ENCODE measurements around the gene ZNF783. TPM values are rescaled to one million over a fixed set of nuclear protein-coding genes. Genes with fewer than 3 reads are reported as not detected.
A peak's percentile ranks its signal among the peaks of the same experiment; 100 is the strongest.

ZNF783 gene
- total and polyA plus RNA-seq, 5 donors from 2014 or later: 2.7 to 30.2 (median 4.7) TPM

GRCh38 chr7:149291036-149291780 lies 29.2 kb downstream of the ZNF783 start:
- H3K4me1 ChIP-seq (ENCODE audit: control insufficient read depth, insufficient read depth, low read length, poor library complexity, severe bottlenecking): peaks cover 9% of the 10 kb centered on the region
- Mint-ChIP-seq H3K36me3 (peaks cover 18% of the 10 kb centered on the region), H3K27ac (peak overlapping the region in 1 of 3 donors; percentile 72), H3K4me3 (peak overlapping the region in 1 of 4 donors; percentile 25), H3K4me1 (peaks cover 0 to 24% (median 13%) of the 10 kb centered on the region in 4 donors), H3K9me3 (no peaks in the 10 kb centered on the region), H3K27me3 (no peaks in the 10 kb centered on the region)
- DNase-seq (peak in 1 of 3 donors; percentile 40), ATAC-seq (ENCODE audit: low read depth in 2 of 2) (peak; percentile 6 to 20)
- H3K27me3 ChIP-seq (ENCODE audit: control insufficient read depth, insufficient read depth, low read length): no peaks in the 10 kb centered on the region
- peaks cover 6% of the 10 kb centered on the region for H3K36me3 ChIP-seq (ENCODE audit: control insufficient read depth, insufficient read depth, low read length)
- H3K9me3 ChIP-seq (ENCODE audit: control insufficient read depth in 2 of 2, low read length in 2 of 2): no peaks in the 10 kb centered on the region
- no peak overlapping the region for H3K27ac ChIP-seq (ENCODE audit: insufficient read depth, low read length, poor library complexity, severe bottlenecking)
- no peak overlapping the region for H3K4me3 ChIP-seq (ENCODE audit: low read depth, low read length)

GRCh38 chr7:149291781-149292461 lies 29.9 kb downstream of the ZNF783 start:
- Mint-ChIP-seq H3K4me1 (peaks cover 4 to 18% (median 8%) of the 10 kb centered on the region in 4 donors), H3K4me3 (peak overlapping the region in 1 of 4 donors; percentile 25), H3K27ac (no peak overlapping the region), H3K36me3 (peaks cover 19% of the 10 kb centered on the region), H3K27me3 (no peaks in the 10 kb centered on the region), H3K9me3 (no peaks in the 10 kb centered on the region)
- Histone ChIP-seq H3K27ac (ENCODE audit: insufficient read depth, low read length, poor library complexity, severe bottlenecking) (no peak overlapping the region), H3K36me3 (ENCODE audit: control insufficient read depth, insufficient read depth, low read length) (peaks cover 6% of the 10 kb centered on the region), H3K4me3 (ENCODE audit: low read depth, low read length) (no peak overlapping the region), H3K27me3 (ENCODE audit: control insufficient read depth, insufficient read depth, low read length) (no peaks in the 10 kb centered on the region), H3K4me1 (ENCODE audit: control insufficient read depth, insufficient read depth, low read length, poor library complexity, severe bottlenecking) (peaks cover 2% of the 10 kb centered on the region), H3K9me3 (ENCODE audit: control insufficient read depth in 2 of 2, low read length in 2 of 2) (no peaks in the 10 kb centered on the region)
- DNase-seq (no peak), ATAC-seq (ENCODE audit: low read depth in 2 of 2) (no peak)

GRCh38 chr7:149292462-149292823 lies 30.4 kb downstream of the ZNF783 start:
- Histone ChIP-seq H3K27ac (ENCODE audit: insufficient read depth, low read length, poor library complexity, severe bottlenecking) (no peak overlapping the region), H3K36me3 (ENCODE audit: control insufficient read depth, insufficient read depth, low read length) (peaks cover 6% of the 10 kb centered on the region)
- no peak overlapping the region for H3K27ac Mint-ChIP-seq

GRCh38 chr7:149293338-149293737 lies 31.3 kb downstream of the ZNF783 start:
- Mint-ChIP-seq H3K27me3 (no peaks in the 10 kb centered on the region), H3K4me1 (peaks cover 5 to 15% (median 7%) of the 10 kb centered on the region in 4 donors), H3K9me3 (no peaks in the 10 kb centered on the region), H3K27ac (no peak overlapping the region), H3K4me3 (no peak overlapping the region), H3K36me3 (peaks cover 12% of the 10 kb centered on the region)
- no peak overlapping the region for H3K27ac ChIP-seq (ENCODE audit: insufficient read depth, low read length, poor library complexity, severe bottlenecking)
- no peak for ATAC-seq (ENCODE audit: low read depth in 2 of 2)
- H3K27me3 ChIP-seq (ENCODE audit: control insufficient read depth, insufficient read depth, low read length): no peaks in the 10 kb centered on the region
- H3K4me1 ChIP-seq (ENCODE audit: control insufficient read depth, insufficient read depth, low read length, poor library complexity, severe bottlenecking): no peaks in the 10 kb centered on the region
- H3K36me3 ChIP-seq (ENCODE audit: control insufficient read depth, insufficient read depth, low read length): peaks cover 6% of the 10 kb centered on the region
- H3K9me3 ChIP-seq (ENCODE audit: control insufficient read depth in 2 of 2, low read length in 2 of 2): no peaks in the 10 kb centered on the region
- DNase-seq: no peak
- no peak overlapping the region for H3K4me3 ChIP-seq (ENCODE audit: low read depth, low read length)

More at GRCh38 chr7:149292462-149292823, 30.4 kb downstream of the ZNF783 start:
- Histone ChIP-seq H3K9me3 (ENCODE audit: control insufficient read depth in 2 of 2, low read length in 2 of 2) (no peaks in the 10 kb centered on the region), H3K4me1 (ENCODE audit: control insufficient read depth, insufficient read depth, low read length, poor library complexity, severe bottlenecking) (no peaks in the 10 kb centered on the region), H3K27me3 (ENCODE audit: control insufficient read depth, insufficient read depth, low read length) (no peaks in the 10 kb centered on the region), H3K4me3 (ENCODE audit: low read depth, low read length) (no peak overlapping the region)
- Mint-ChIP-seq H3K9me3 (no peaks in the 10 kb centered on the region), H3K36me3 (peaks cover 18% of the 10 kb centered on the region), H3K4me1 (peaks cover 6 to 18% (median 11%) of the 10 kb centered on the region in 4 donors), H3K27me3 (no peaks in the 10 kb centered on the region), H3K4me3 (no peak overlapping the region)
- DNase-seq (no peak), ATAC-seq (ENCODE audit: low read depth in 2 of 2) (no peak)

GRCh38 chr7:149293946-149294633 lies 32.1 kb downstream of the ZNF783 start:
- Mint-ChIP-seq H3K36me3 (peaks cover 12% of the 10 kb centered on the region), H3K9me3 (peaks cover 0 to 1% (median 0%) of the 10 kb centered on the region in 7 donors), H3K4me3 (no peak overlapping the region), H3K27ac (no peak overlapping the region), H3K27me3 (no peaks in the 10 kb centered on the region), H3K4me1 (peaks cover 5 to 15% (median 7%) of the 10 kb centered on the region in 4 donors)
- H3K27ac ChIP-seq (ENCODE audit: insufficient read depth, low read length, poor library complexity, severe bottlenecking): no peak overlapping the region
- peaks cover 6% of the 10 kb centered on the region for H3K36me3 ChIP-seq (ENCODE audit: control insufficient read depth, insufficient read depth, low read length)
- no peak for ATAC-seq (ENCODE audit: low read depth in 2 of 2)
- DNase-seq: no peak
- H3K4me1 ChIP-seq (ENCODE audit: control insufficient read depth, insufficient read depth, low read length, poor library complexity, severe bottlenecking): no peaks in the 10 kb centered on the region
- no peaks in the 10 kb centered on the region for H3K9me3 ChIP-seq (ENCODE audit: control insufficient read depth in 2 of 2, low read length in 2 of 2)
- H3K4me3 ChIP-seq (ENCODE audit: low read depth, low read length): no peak overlapping the region
- no peaks in the 10 kb centered on the region for H3K27me3 ChIP-seq (ENCODE audit: control insufficient read depth, insufficient read depth, low read length)

- H3K27ac Mint-ChIP-seq: no peak overlapping the region
- DNase-seq: no peak
Observed at GRCh38 chr7:149294634-149295480, 32.9 kb downstream of the ZNF783 start.

GRCh38 chr7:149295481-149295850 lies 33.5 kb downstream of the ZNF783 start:
- Histone ChIP-seq H3K27ac (ENCODE audit: insufficient read depth, low read length, poor library complexity, severe bottlenecking) (no peak overlapping the region), H3K4me3 (ENCODE audit: low read depth, low read length) (no peak overlapping the region), H3K9me3 (ENCODE audit: control insufficient read depth in 2 of 2, low read length in 2 of 2) (no peaks in the 10 kb centered on the region), H3K36me3 (ENCODE audit: control insufficient read depth, insufficient read depth, low read length) (peaks cover 3% of the 10 kb centered on the region), H3K4me1 (ENCODE audit: control insufficient read depth, insufficient read depth, low read length, poor library complexity, severe bottlenecking) (no peaks in the 10 kb centered on the region), H3K27me3 (ENCODE audit: control insufficient read depth, insufficient read depth, low read length) (no peaks in the 10 kb centered on the region)
- Mint-ChIP-seq H3K27me3 (no peaks in the 10 kb centered on the region), H3K36me3 (peaks cover 12% of the 10 kb centered on the region), H3K9me3 (peaks cover 0 to 1% (median 0%) of the 10 kb centered on the region in 7 donors), H3K4me3 (no peak overlapping the region), H3K27ac (no peak overlapping the region), H3K4me1 (peaks cover 5 to 15% (median 7%) of the 10 kb centered on the region in 4 donors)
- DNase-seq (no peak), ATAC-seq (ENCODE audit: low read depth in 2 of 2) (no peak)

More at GRCh38 chr7:149294634-149295480, 32.9 kb downstream of the ZNF783 start:
- Mint-ChIP-seq H3K36me3 (peaks cover 12% of the 10 kb centered on the region), H3K4me3 (no peak overlapping the region), H3K27me3 (no peaks in the 10 kb centered on the region), H3K4me1 (peaks cover 5 to 15% (median 7%) of the 10 kb centered on the region in 4 donors), H3K9me3 (peaks cover 0 to 1% (median 0%) of the 10 kb centered on the region in 7 donors)
- H3K9me3 ChIP-seq (ENCODE audit: control insufficient read depth in 2 of 2, low read length in 2 of 2): no peaks in the 10 kb centered on the region
- no peak for ATAC-seq (ENCODE audit: low read depth in 2 of 2)
- no peak overlapping the region for H3K27ac ChIP-seq (ENCODE audit: insufficient read depth, low read length, poor library complexity, severe bottlenecking)
- peaks cover 3% of the 10 kb centered on the region for H3K36me3 ChIP-seq (ENCODE audit: control insufficient read depth, insufficient read depth, low read length)
- H3K27me3 ChIP-seq (ENCODE audit: control insufficient read depth, insufficient read depth, low read length): no peaks in the 10 kb centered on the region
- no peak overlapping the region for H3K4me3 ChIP-seq (ENCODE audit: low read depth, low read length)
- no peaks in the 10 kb centered on the region for H3K4me1 ChIP-seq (ENCODE audit: control insufficient read depth, insufficient read depth, low read length, poor library complexity, severe bottlenecking)
